Gastrocnemius medialis (tissue), 4 donors: ENCODE results near the gene DENND2D.

Source experiments
- POLR2A ChIP-seq, 2 donors: fragments of 450-650 bp; IDR thresholded peaks; one replicate each; pipeline ENCODE4 v1.6.1; 2017; ENCODE audit warnings: antibody characterized with exemption in 2 of 2, mild to moderate bottlenecking in 2 of 2, moderate library complexity in 2 of 2
- TF ChIP-seq, protein P1 (sequence below), 5 experiments: fragments of 450-650 bp in 3 of 5; fragments of 200-600 bp in 2 of 5; sonication (generic) in 2 of 5; IDR thresholded peaks in 4 of 5; conservative IDR thresholded peaks in 1 of 5; 1 replicate in 4 of 5; 2 replicates in 1 of 5; pipeline ENCODE4 v1.5.1; 2016 to 2019; ENCODE audit warnings: antibody characterized with exemption in 5 of 5, mild to moderate bottlenecking in 3 of 5, moderate library complexity in 3 of 5

DNA sequence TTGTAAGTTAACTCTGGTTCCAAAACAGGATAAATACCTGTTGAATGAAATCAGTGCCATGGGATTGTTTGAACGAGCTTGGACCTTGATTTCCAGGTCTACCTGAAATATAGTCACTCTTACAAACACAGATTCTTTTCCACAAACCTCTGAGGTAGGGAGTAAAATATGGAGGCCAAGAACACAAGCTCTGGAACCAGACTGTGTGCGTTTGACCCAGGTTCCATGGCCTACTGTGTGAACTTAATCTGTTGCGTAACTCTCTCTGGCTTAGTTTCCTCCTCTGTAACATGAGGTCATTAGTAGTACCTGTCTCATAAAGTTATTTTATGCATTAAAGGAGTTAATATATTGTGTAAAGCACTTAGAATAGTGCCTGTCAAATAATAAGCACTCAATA lies 25.1 kb downstream of the DENND2D start:
- no peak for TF ChIP-seq POLR2A (IDR thresholded peaks at IDR 0.05)
- TF ChIP-seq, protein P1, sequence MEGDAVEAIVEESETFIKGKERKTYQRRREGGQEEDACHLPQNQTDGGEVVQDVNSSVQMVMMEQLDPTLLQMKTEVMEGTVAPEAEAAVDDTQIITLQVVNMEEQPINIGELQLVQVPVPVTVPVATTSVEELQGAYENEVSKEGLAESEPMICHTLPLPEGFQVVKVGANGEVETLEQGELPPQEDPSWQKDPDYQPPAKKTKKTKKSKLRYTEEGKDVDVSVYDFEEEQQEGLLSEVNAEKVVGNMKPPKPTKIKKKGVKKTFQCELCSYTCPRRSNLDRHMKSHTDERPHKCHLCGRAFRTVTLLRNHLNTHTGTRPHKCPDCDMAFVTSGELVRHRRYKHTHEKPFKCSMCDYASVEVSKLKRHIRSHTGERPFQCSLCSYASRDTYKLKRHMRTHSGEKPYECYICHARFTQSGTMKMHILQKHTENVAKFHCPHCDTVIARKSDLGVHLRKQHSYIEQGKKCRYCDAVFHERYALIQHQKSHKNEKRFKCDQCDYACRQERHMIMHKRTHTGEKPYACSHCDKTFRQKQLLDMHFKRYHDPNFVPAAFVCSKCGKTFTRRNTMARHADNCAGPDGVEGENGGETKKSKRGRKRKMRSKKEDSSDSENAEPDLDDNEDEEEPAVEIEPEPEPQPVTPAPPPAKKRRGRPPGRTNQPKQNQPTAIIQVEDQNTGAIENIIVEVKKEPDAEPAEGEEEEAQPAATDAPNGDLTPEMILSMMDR (IDR thresholded peaks at IDR 0.05 in 4 of 5, conservative IDR thresholded peaks at IDR 0.05 in 1 of 5), result no peak
